A549 (cell line): Measurements from ENCODE around the gene CD151.

Experiments
- CBX8 ChIP-seq: fragments of 200-600 bp; sonication (generic); IDR thresholded peaks from 2 replicates; pipeline ENCODE4 v1.6.1; 2016
- CEBPB ChIP-seq, 2 experiments: fragments of >200 bp in 1 of 2; sonication (Bioruptor Twin) in 1 of 2; formaldehyde crosslinking in 1 of 2; IDR thresholded peaks; 2 replicates each; pipeline ENCODE4 v1.6.1; 2012 to 2016
- HDAC2 ChIP-seq: fragments of 200-600 bp; sonication (generic); IDR thresholded peaks from 2 replicates; pipeline ENCODE4 v1.6.1; 2016
- HOXA7 ChIP-seq: fragments of 250-450 bp; sonication (Bioruptor Pico); IDR thresholded peaks from 2 replicates; pipeline ENCODE4 v1.5.0; 2020; ENCODE audit warnings: mild to moderate bottlenecking, moderate library complexity
- KDM5A ChIP-seq: fragments of 200-600 bp; sonication (generic); IDR thresholded peaks from 2 replicates; pipeline ENCODE4 v1.6.1; 2016; ENCODE audit warnings: antibody characterized with exemption, mild to moderate bottlenecking
- PHF8 ChIP-seq: fragments of 200-600 bp; sonication (generic); IDR thresholded peaks from 2 replicates; pipeline ENCODE4 v1.6.1; 2016; ENCODE audit warnings: low read depth, mild to moderate bottlenecking, antibody characterized with exemption, moderate library complexity, borderline replicate concordance
- POLR2A ChIP-seq: IDR thresholded peaks from 2 replicates; pipeline ENCODE4 v1.6.1; 2012; ENCODE audit warnings: mild to moderate bottlenecking, low read length
- RAD21 ChIP-seq, 2 experiments: fragments of >200 bp in 1 of 2; sonication (Bioruptor Twin) in 1 of 2; formaldehyde crosslinking in 1 of 2; IDR thresholded peaks in 1 of 2; conservative IDR thresholded peaks in 1 of 2; 2 replicates in 1 of 2; 3 replicates in 1 of 2; pipeline ENCODE4 v1.6.1; 2012 to 2018; ENCODE audit warnings: inconsistent platforms in 1 of 2
- REST ChIP-seq: fragments of 200-600 bp; sonication (generic); IDR thresholded peaks from 2 replicates; pipeline ENCODE4 v1.6.1; 2016; ENCODE audit warnings: antibody characterized with exemption, mild to moderate bottlenecking, moderate library complexity
- RFX5 ChIP-seq: fragments of 450-650 bp; IDR thresholded peaks from 2 replicates; pipeline ENCODE4 v1.7.1; 2014; ENCODE audit warnings: antibody characterized with exemption, mild to moderate bottlenecking, moderate library complexity
- USF2 ChIP-seq: fragments of 450-650 bp; IDR thresholded peaks from 2 replicates; pipeline ENCODE4 v1.6.1; 2014; ENCODE audit warnings: antibody characterized with exemption
- TF ChIP-seq, protein P1 (sequence below): fragments of >200 bp; sonication (Bioruptor Twin); formaldehyde crosslinking; IDR thresholded peaks from 3 replicates; pipeline ENCODE4 v1.5.1; 2016
- TF ChIP-seq, protein P2 (sequence below): IDR thresholded peaks from 2 replicates; pipeline ENCODE4 v1.6.1; 2012

- TF ChIP-seq, protein P1, sequence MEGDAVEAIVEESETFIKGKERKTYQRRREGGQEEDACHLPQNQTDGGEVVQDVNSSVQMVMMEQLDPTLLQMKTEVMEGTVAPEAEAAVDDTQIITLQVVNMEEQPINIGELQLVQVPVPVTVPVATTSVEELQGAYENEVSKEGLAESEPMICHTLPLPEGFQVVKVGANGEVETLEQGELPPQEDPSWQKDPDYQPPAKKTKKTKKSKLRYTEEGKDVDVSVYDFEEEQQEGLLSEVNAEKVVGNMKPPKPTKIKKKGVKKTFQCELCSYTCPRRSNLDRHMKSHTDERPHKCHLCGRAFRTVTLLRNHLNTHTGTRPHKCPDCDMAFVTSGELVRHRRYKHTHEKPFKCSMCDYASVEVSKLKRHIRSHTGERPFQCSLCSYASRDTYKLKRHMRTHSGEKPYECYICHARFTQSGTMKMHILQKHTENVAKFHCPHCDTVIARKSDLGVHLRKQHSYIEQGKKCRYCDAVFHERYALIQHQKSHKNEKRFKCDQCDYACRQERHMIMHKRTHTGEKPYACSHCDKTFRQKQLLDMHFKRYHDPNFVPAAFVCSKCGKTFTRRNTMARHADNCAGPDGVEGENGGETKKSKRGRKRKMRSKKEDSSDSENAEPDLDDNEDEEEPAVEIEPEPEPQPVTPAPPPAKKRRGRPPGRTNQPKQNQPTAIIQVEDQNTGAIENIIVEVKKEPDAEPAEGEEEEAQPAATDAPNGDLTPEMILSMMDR, result no peak
- no peak for TF ChIP-seq REST
- TF ChIP-seq USF2, result no peak
- TF ChIP-seq RFX5, result no peak
- TF ChIP-seq PHF8, result no peak
- TF ChIP-seq CEBPB (IDR thresholded peaks at IDR 0.05), result no peak
- TF ChIP-seq, protein P2, sequence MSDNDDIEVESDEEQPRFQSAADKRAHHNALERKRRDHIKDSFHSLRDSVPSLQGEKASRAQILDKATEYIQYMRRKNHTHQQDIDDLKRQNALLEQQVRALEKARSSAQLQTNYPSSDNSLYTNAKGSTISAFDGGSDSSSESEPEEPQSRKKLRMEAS, result no peak
- no peak for TF ChIP-seq POLR2A
- TF ChIP-seq KDM5A, result no peak
- TF ChIP-seq RAD21 (conservative IDR thresholded peaks at IDR 0.05 in 1 of 2, IDR thresholded peaks at IDR 0.05 in 1 of 2), result no peak
- TF ChIP-seq CBX8, result no peak
- TF ChIP-seq HDAC2, result no peak
- TF ChIP-seq HOXA7 (CRISPR knock-in tag), result no peak
Measured at GRCh38 chr11:884578-885070, 51.9 kb downstream of the CD151 start.
